Testis (tissue), 3 donors: ENCODE data around the gene L1CAM. TPM values are rescaled to one million over a fixed set of nuclear protein-coding genes. Genes with fewer than 3 reads are reported as not detected.

Source experiments
- DNase-seq: peaks from one replicate; pipeline ENCODE4 v3.0.0-alpha.2; 2019
- H3K27ac ChIP-seq, 2 donors: fragments of 200-600 bp; sonication (generic); one replicate each; pipeline ENCODE4 v1.5.1; 2019
- H3K27me3 ChIP-seq: fragments of 200-600 bp; sonication (generic); one replicate; pipeline ENCODE4 v1.5.1; 2019
- H3K36me3 ChIP-seq: fragments of 200-600 bp; sonication (generic); one replicate; pipeline ENCODE4 v1.5.1; 2017; ENCODE audit warnings: low read depth; ENCODE audit errors: missing control alignments
- H3K4me1 ChIP-seq: fragments of 200-600 bp; sonication (generic); one replicate; pipeline ENCODE4 v1.5.1; 2019
- H3K4me3 ChIP-seq, 2 donors: fragments of 200-600 bp; sonication (generic); one replicate each; pipeline ENCODE4 v1.5.1; 2017 to 2019
- H3K9me3 ChIP-seq: fragments of 200-600 bp; sonication (generic); one replicate; pipeline ENCODE4 v1.5.1; 2017
- CTCF ChIP-seq, 3 experiments: fragments of 450-650 bp in 2 of 3; fragments of 200-600 bp in 1 of 3; sonication (generic) in 1 of 3; IDR thresholded peaks; one replicate each; pipeline ENCODE4 v1.5.1; 2016 to 2019; ENCODE audit warnings: antibody characterized with exemption in 3 of 3, mild to moderate bottlenecking in 2 of 3, moderate library complexity in 1 of 3
- POLR2A ChIP-seq: fragments of 450-650 bp; IDR thresholded peaks from one replicate; pipeline ENCODE4 v1.6.1; 2017; ENCODE audit warnings: antibody characterized with exemption, mild to moderate bottlenecking, moderate library complexity
- WGBS, 2 donors: methylation state at CpG; one replicate each; pipeline ENCODE4 v1.1.5; 2018; 5-methylcytosine and 5-hydroxymethylcytosine counted together
- intact Hi-C: fragments of 100-400 bp; cut with DNase I; formaldehyde crosslinking; loops from one replicate; pipeline ENCODE4 v1.15.1; 2023; ENCODE audit warnings: low total_unique reads
- polyA plus RNA-seq: library from polyadenylated mRNA; stranded (reverse); fragments of 350-450 nt; fragmentation: Illumina TruSeq; extraction: RNeasy Lipid Tissue Mini Kit (QIAGEN cat#74804); gene quantifications from one replicate; pipeline ENCODE4 v1.2.3, GENCODE V29; 2014; ENCODE audit warnings: low read depth, low replicate concordance; ENCODE audit not compliant: insufficient read depth
- total RNA-seq, 2 donors: library from RNA; depleted of rRNA; stranded (reverse); fragments of >200 nt; gene quantifications; one replicate each; pipeline ENCODE4 v1.2.3, GENCODE V29; 2016

The L1CAM gene
- total and polyA plus RNA-seq, 3 donors from 2014 or later = 1.7 to 4.5 (median 2.5) TPM

- no peak for TF ChIP-seq CTCF (IDR thresholded peaks at IDR 0.05)
- no peak for TF ChIP-seq POLR2A
- Histone ChIP-seq H3K4me1 (peaks cover 13% of the 10 kb centered on the region), H3K27me3 (no peaks in the 10 kb centered on the region), H3K4me3 (peak overlapping the region in 1 of 2 donors; percentile 31), H3K36me3 (no peaks in the 10 kb centered on the region), H3K9me3 (no peaks in the 10 kb centered on the region), H3K27ac (peak overlapping the region in 1 of 2 donors; percentile 64)
- 59 to 64% methylated on average over 3 to 4 of the region's 4 CpGs for WGBS, 2 donors
- no peak for DNase-seq
- intact Hi-C loops = no loop called here
Observed at GRCh38 chrX:153925387-153925738, 39.4 kb upstream of the L1CAM start.

- Histone ChIP-seq H3K9me3 (no peaks in the 10 kb centered on the region), H3K4me1 (peaks cover 13% of the 10 kb centered on the region), H3K27ac (no peak overlapping the region), H3K27me3 (no peaks in the 10 kb centered on the region), H3K36me3 (no peaks in the 10 kb centered on the region), H3K4me3 (no peak overlapping the region)
- peak; percentile 67 for DNase-seq
- peak in 1 of 3 experiments; percentile 40 for TF ChIP-seq CTCF (IDR thresholded peaks at IDR 0.05)
- no peak for TF ChIP-seq POLR2A
- 28 to 38% methylated on average over 10 to 12 of the region's 14 CpGs for WGBS, 2 donors
- intact Hi-C loops = no loop called here
Observed at GRCh38 chrX:153924149-153924861, 38.3 kb upstream of the L1CAM start.

- no peaks in the 10 kb centered on the region for H3K27me3 ChIP-seq
- no peak for TF ChIP-seq POLR2A
- TF ChIP-seq CTCF (IDR thresholded peaks at IDR 0.05) = peak in 1 of 3 experiments; percentile 30
- H3K4me3 ChIP-seq = no peak overlapping the region
- 66 to 77% methylated on average over 15 to 22 of the region's 25 CpGs for WGBS, 2 donors
- no peak overlapping the region for H3K27ac ChIP-seq
- H3K9me3 ChIP-seq = no peaks in the 10 kb centered on the region
- peak; percentile 89 for DNase-seq
- H3K4me1 ChIP-seq = peaks cover 13% of the 10 kb centered on the region
- intact Hi-C loops = no loop called here
- H3K36me3 ChIP-seq = no peaks in the 10 kb centered on the region
Observed at GRCh38 chrX:153922932-153923857, 37.2 kb upstream of the L1CAM start.

DNA sequence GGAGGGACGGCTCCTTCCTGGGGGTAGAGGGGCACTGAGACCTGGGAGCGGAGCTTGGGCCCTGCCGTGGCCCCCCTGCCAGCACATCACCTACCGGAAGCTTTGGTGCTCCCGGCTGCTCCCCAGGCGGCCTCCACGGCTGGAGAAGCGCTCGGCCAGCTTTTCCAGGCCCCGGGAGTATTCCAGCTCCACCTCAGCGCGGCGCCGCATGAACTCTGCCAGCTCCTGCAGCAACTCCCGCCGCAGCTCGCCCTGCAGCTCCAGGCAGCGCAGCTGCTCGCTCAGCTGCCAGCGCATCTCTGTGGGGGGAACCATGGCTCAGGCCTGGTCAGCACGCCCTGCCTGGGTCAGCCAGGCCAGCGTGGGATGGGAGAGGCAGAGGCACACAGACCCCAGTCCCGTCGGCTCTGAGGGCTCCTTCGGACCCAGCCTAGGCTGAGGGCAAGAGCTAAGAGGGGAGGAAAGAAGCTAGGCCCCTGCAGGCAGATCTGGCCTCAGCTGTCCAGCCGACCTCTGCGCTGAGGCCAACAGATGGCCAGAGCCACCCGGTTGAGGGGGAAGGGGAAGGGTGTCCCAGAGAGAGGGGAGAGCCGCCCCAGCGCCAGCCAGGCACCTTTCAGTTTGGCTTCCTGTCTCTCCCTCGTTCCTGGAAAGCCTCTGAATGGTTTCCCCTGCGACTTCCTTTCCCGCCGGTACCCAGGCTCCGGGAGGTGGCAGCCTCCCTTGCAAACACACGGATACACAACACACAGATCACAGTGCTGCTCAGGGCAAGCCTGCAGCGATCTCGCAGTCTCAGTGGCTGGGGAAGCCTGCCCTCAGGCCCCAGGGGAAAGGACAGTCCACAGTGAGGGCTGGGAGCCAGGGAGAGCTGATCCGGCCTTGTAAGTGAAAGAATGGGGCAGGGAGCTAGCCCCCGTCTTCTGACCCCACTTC lies 35.8 kb upstream of the L1CAM start:
- DNase-seq = no peak
- WGBS, 2 donors = 40 to 49% methylated on average over 1 to 23 of the region's 40 CpGs
- intact Hi-C loops = no loop called here
- Histone ChIP-seq H3K36me3 (no peaks in the 10 kb centered on the region), H3K9me3 (no peaks in the 10 kb centered on the region), H3K4me1 (peaks cover 6% of the 10 kb centered on the region), H3K27me3 (no peaks in the 10 kb centered on the region), H3K27ac (no peak overlapping the region), H3K4me3 (no peak overlapping the region)
- TF ChIP-seq CTCF (IDR thresholded peaks at IDR 0.05) (no peak), POLR2A (no peak)
